K562 (cell line): ENCODE data around the gene MGST3. TPM values are rescaled to one million over a fixed set of nuclear protein-coding genes. Genes with fewer than 3 reads are reported as not detected.

Experiments
- ATAC-seq: fragments of 200-7000 bp; cut with Tn5 transposase; 3 replicates; pipeline ENCODE4 v1.9.1; 2020; ENCODE audit warnings: moderate library complexity
- BruUV-seq: library from RNA; stranded (reverse); fragments of 400-500 nt; replicated peaks from 2 replicates; lab custom pipeline; 2021; lab: Mats Ljungman, UMichigan
- CTCF ChIA-PET: fragments of 300-600 bp; formaldehyde crosslinking; extraction: SDS; loops from one replicate; lab custom pipeline; 2021; ENCODE audit warnings: low intra/inter-chr PET ratio; lab: Yijun Ruan, JAX
- POLR2A ChIA-PET: fragments of 300-600, 350-650 bp; sonication (Branson Sonifier 250); formaldehyde crosslinking; extraction: SDS; loops from one replicate; lab custom pipeline; 2021; ENCODE audit warnings: antibody characterized with exemption, inconsistent platforms; lab: Yijun Ruan, JAX
- DNase-seq, 4 experiments: peaks; one replicate each; pipeline versions ENCODE4 v3.0.0 to v3.0.0-alpha.2; 2011 to 2018; ENCODE audit warnings: low spot score in 3 of 4, mixed read lengths in 3 of 4; ENCODE audit errors: extremely low read depth in 1 of 4
- FAIRE-seq: peaks from 2 replicates; lab custom pipeline; 2011; peaks lifted over from hg19 to GRCh38; lab: Jason Lieb, UNC
- H2AFZ ChIP-seq: 2 replicates; pipeline ENCODE4 v1.6.0; 2011; ENCODE audit warnings: low read depth, low read length, control low read depth, inconsistent platforms
- H3K27ac ChIP-seq: fragments of 200-600 bp; 3 replicates; pipeline ENCODE4 v1.8.0; 2011; ENCODE audit warnings: low read depth, mild to moderate bottlenecking, control low read depth, inconsistent platforms, low read length, moderate library complexity, mixed read lengths; ENCODE audit errors: extremely low read depth
- H3K27me3 ChIP-seq, 2 experiments: fragments of 300-600 bp in 1 of 2; 2 replicates in 1 of 2; 3 replicates in 1 of 2; pipeline versions ENCODE4 v1.6.0 to v1.8.0; 2011; ENCODE audit warnings: inconsistent platforms in 2 of 2, low read length in 2 of 2, mild to moderate bottlenecking in 1 of 2, mixed read lengths in 1 of 2, moderate library complexity in 1 of 2; ENCODE audit not compliant: control insufficient read depth in 2 of 2, insufficient read depth in 2 of 2
- H3K36me3 ChIP-seq: fragments of 300-600 bp; 3 replicates; pipeline ENCODE4 v1.8.0; 2011; ENCODE audit warnings: mild to moderate bottlenecking, low read length, inconsistent platforms; ENCODE audit not compliant: control insufficient read depth, insufficient read depth
- H3K4me1 ChIP-seq, 2 experiments: fragments of 200-600 bp in 1 of 2; replicated peaks in 1 of 2; 2 replicates in 1 of 2; 3 replicates in 1 of 2; pipeline versions ENCODE4 v1.5.1 to v1.8.0; 2011; ENCODE audit warnings: inconsistent platforms in 2 of 2, low read length in 2 of 2, mild to moderate bottlenecking in 1 of 2, mixed read lengths in 1 of 2, moderate library complexity in 1 of 2; ENCODE audit not compliant: control insufficient read depth in 2 of 2, insufficient read depth in 2 of 2
- H3K4me2 ChIP-seq: 2 replicates; pipeline ENCODE4 v1.6.1; 2011; ENCODE audit warnings: low read length, control low read depth, inconsistent platforms, mixed read lengths; ENCODE audit not compliant: insufficient read depth
- H3K4me3 ChIP-seq: fragments of 200-600 bp; sonication (generic), shearing (Covaris generic); 2 replicates; pipeline ENCODE4 v1.5.1; 2016; ENCODE audit warnings: control low read depth, inconsistent platforms
- H3K79me2 ChIP-seq: fragments of 200-600 bp; 3 replicates; pipeline ENCODE4 v1.8.0; 2011; ENCODE audit warnings: low read length, inconsistent platforms; ENCODE audit not compliant: control insufficient read depth, insufficient read depth
- H3K9ac ChIP-seq, 2 experiments: 2 replicates each; pipeline versions ENCODE4 v1.6.0 to v1.6.1; 2011; ENCODE audit warnings: low read depth in 2 of 2, low read length in 2 of 2, control low read depth in 1 of 2, inconsistent platforms in 1 of 2, mild to moderate bottlenecking in 1 of 2, mixed read lengths in 1 of 2; ENCODE audit not compliant: insufficient read depth in 1 of 2
- H3K9me1 ChIP-seq: one replicate; pipeline ENCODE4 v1.6.0; 2011; ENCODE audit warnings: inconsistent platforms, mild to moderate bottlenecking, low read length, moderate library complexity; ENCODE audit not compliant: control insufficient read depth, insufficient read depth
- H3K9me3 ChIP-seq: replicated peaks from 2 replicates; pipeline ENCODE4 v1.5.1; 2011; ENCODE audit warnings: low read depth, low read length, inconsistent platforms; ENCODE audit not compliant: control insufficient read depth, insufficient read depth
- H4K20me1 ChIP-seq: replicated peaks from 2 replicates; pipeline ENCODE4 v1.6.1; 2011; ENCODE audit warnings: low read length, inconsistent platforms, mixed read lengths; ENCODE audit not compliant: control insufficient read depth, insufficient read depth
- ARID1B ChIP-seq: fragments of 450-650 bp; IDR thresholded peaks from 2 replicates; pipeline ENCODE4 v1.6.1; 2016; ENCODE audit warnings: antibody characterized with exemption, mild to moderate bottlenecking, inconsistent platforms
- DDX20 ChIP-seq: fragments of 450-650 bp; IDR thresholded peaks from 2 replicates; pipeline ENCODE4 v1.6.1; 2016; ENCODE audit warnings: missing genetic modification characterization, low read depth, mild to moderate bottlenecking, missing compliant biosample characterization, moderate library complexity
- NR4A1 ChIP-seq, 2 experiments: fragments of 250-450 bp in 1 of 2; fragments of 450-650 bp in 1 of 2; sonication (Bioruptor Pico) in 1 of 2; IDR thresholded peaks; 2 replicates each; pipeline versions ENCODE4 v1.4.0 to v1.6.1; 2016 to 2020; ENCODE audit warnings: mild to moderate bottlenecking in 2 of 2, missing compliant biosample characterization in 1 of 2, missing genetic modification characterization in 1 of 2, moderate library complexity in 1 of 2
- RCOR1 ChIP-seq, 2 experiments: IDR thresholded peaks; 2 replicates each; pipeline ENCODE4 v1.6.1; 2012; ENCODE audit warnings: low read depth in 2 of 2, low read length in 2 of 2, borderline replicate concordance in 1 of 2, improper control_type of control experiment in 1 of 2
- SMAD4 ChIP-seq: fragments of 250-450 bp; sonication (Bioruptor Pico); conservative IDR thresholded peaks from 2 replicates; pipeline ENCODE4 v1.8.0; 2021; ENCODE audit warnings: inconsistent platforms, mild to moderate bottlenecking, moderate library complexity
- ZNF23 ChIP-seq: fragments of 250-450 bp; sonication (Bioruptor Pico); IDR thresholded peaks from 2 replicates; pipeline ENCODE4 v1.4.0; 2020; ENCODE audit warnings: mild to moderate bottlenecking
- WGBS: fragments of 100-300 bp; shearing (Covaris generic); methylation state at CpG from one replicate; pipeline ENCODE4 v1.1.6; 2016; ENCODE audit warnings: low coverage, mixed read lengths; ENCODE audit not compliant: insufficient coverage; ENCODE audit errors: missing lambda C conversion rate; 5-methylcytosine and 5-hydroxymethylcytosine counted together
- in situ Hi-C: fragments of 300-500 bp; cut with MboI; formaldehyde crosslinking; loops from 4 replicates; pipeline ENCODE4 v1.15.0; 2018; ENCODE audit warnings: inconsistent platforms, mixed read lengths
- intact Hi-C: fragments of 100-400 bp; cut with micrococcal nuclease; formaldehyde crosslinking; loops from 2 replicates; pipeline ENCODE4 v1.14.2; 2022
- polyA plus RNA-seq, 8 experiments: library from polyadenylated mRNA; depleted of rRNA in 4 of 8; stranded (reverse) in 5 of 8; unstranded in 3 of 8; fragments of >200 nt; fragmentation: Nextera tagmentation in 2 of 8; fragmentation: Illumina TruSeq in 1 of 8; extraction: Ambion mirVana in 2 of 8; extraction: Trizol in 1 of 8; gene quantifications; 2 replicates each; pipeline versions ENCODE4 v1.2.1 to v1.2.3, GENCODE V29; 2011 to 2014; ENCODE audit warnings: inconsistent platforms in 1 of 8, missing spikeins in 1 of 8
- total RNA-seq, 7 experiments: library from RNA; depleted of rRNA in 6 of 7; stranded (reverse); fragments of >200 nt in 6 of 7; fragmentation: Illumina TruSeq in 2 of 7; extraction: Trizol in 2 of 7; gene quantifications; 2 replicates each; pipeline versions ENCODE4 v1.2.1 to v1.2.3, GENCODE V29; 2011 to 2021; ENCODE audit warnings: low replicate concordance in 1 of 7
- TF ChIP-seq, protein P1 (sequence below): fragments of 200-800 bp; sonication (Bioruptor generic); IDR thresholded peaks from 2 replicates; pipeline ENCODE4 v1.6.1; 2016; ENCODE audit warnings: missing genetic modification characterization, missing compliant biosample characterization

The MGST3 gene
- total and polyA plus RNA-seq, 9 of the 15 experiments (the other 6 are each of a cell fraction or from before 2014, with no cell fraction given) = 70.7 to 287 (median 105) TPM

DNA sequence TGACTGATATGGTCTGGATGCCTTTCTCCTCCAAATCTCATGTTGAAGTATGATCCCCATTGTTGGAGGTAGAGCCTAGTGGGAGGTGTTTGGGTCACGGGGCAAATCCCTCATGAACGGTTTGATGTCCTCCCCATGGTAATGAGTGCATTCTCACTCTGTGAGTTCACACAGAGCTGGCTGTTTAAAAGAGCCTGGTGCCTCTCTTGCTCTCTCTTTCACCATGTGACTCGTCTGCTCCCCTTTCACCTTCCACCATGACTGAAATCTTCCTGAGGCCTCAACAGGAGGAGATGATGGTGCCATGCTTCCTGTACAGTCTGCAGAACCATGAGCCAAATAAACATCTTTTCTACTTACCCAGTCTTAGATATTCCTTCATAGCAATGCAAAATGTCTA, 37.1 kb downstream of the MGST3 start:
- CTCF ChIA-PET = no interaction called here
- no peak for ATAC-seq
- H3K36me3 ChIP-seq = peaks cover 71% of the 10 kb centered on the region

More for the DNA sequence above, 37.1 kb downstream of the MGST3 start:
- no peaks in the 10 kb centered on the region for H3K4me1 ChIP-seq
- H3K4me3 ChIP-seq = no peak overlapping the region
- no peaks in the 10 kb centered on the region for H3K27me3 ChIP-seq
- in situ Hi-C loops (no loop called here), intact Hi-C loops (no loop called here)
- no peak overlapping the region for H2AFZ ChIP-seq
- H4K20me1 ChIP-seq = no peaks in the 10 kb centered on the region
- no peak for TF ChIP-seq ARID1B
- TF ChIP-seq SMAD4 = no peak
- TF ChIP-seq DDX20 = no peak
- no peak for TF ChIP-seq NR4A1 (CRISPR knock-in tag; IDR thresholded peaks at IDR 0.05)
- TF ChIP-seq NR4A1 (tag; IDR thresholded peaks at IDR 0.05) = no peak
- TF ChIP-seq, protein P1, sequence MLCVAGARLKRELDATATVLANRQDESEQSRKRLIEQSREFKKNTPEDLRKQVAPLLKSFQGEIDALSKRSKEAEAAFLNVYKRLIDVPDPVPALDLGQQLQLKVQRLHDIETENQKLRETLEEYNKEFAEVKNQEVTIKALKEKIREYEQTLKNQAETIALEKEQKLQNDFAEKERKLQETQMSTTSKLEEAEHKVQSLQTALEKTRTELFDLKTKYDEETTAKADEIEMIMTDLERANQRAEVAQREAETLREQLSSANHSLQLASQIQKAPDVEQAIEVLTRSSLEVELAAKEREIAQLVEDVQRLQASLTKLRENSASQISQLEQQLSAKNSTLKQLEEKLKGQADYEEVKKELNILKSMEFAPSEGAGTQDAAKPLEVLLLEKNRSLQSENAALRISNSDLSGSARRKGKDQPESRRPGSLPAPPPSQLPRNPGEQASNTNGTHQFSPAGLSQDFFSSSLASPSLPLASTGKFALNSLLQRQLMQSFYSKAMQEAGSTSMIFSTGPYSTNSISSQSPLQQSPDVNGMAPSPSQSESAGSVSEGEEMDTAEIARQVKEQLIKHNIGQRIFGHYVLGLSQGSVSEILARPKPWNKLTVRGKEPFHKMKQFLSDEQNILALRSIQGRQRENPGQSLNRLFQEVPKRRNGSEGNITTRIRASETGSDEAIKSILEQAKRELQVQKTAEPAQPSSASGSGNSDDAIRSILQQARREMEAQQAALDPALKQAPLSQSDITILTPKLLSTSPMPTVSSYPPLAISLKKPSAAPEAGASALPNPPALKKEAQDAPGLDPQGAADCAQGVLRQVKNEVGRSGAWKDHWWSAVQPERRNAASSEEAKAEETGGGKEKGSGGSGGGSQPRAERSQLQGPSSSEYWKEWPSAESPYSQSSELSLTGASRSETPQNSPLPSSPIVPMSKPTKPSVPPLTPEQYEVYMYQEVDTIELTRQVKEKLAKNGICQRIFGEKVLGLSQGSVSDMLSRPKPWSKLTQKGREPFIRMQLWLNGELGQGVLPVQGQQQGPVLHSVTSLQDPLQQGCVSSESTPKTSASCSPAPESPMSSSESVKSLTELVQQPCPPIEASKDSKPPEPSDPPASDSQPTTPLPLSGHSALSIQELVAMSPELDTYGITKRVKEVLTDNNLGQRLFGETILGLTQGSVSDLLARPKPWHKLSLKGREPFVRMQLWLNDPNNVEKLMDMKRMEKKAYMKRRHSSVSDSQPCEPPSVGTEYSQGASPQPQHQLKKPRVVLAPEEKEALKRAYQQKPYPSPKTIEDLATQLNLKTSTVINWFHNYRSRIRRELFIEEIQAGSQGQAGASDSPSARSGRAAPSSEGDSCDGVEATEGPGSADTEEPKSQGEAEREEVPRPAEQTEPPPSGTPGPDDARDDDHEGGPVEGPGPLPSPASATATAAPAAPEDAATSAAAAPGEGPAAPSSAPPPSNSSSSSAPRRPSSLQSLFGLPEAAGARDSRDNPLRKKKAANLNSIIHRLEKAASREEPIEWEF = no peak
- no peak for TF ChIP-seq RCOR1 (IDR thresholded peaks at IDR 0.05; ENCODE audit: borderline replicate concordance in 1 of 2, low read depth in 2 of 2, low read length in 2 of 2)
- no peak for TF ChIP-seq ZNF23 (CRISPR knock-in tag)
- 84% methylated on average over 3 of the region's 3 CpGs for WGBS
- H3K9ac ChIP-seq = no peak overlapping the region
- no peak for FAIRE-seq
- no peaks in the 10 kb centered on the region for H3K79me2 ChIP-seq
- no peaks in the 10 kb centered on the region for H3K9me3 ChIP-seq
- no peak overlapping the region for H3K27ac ChIP-seq
- H3K4me2 ChIP-seq = no peak overlapping the region
- no peak for DNase-seq
- POLR2A ChIA-PET = interaction anchor here (0.7 to 2.3 kb wide), 3 partner anchors 10 to 164 kb away, joined by 3 to 10 read pairs (median 3); no protein-coding TSS in a partner anchor
- H3K9me1 ChIP-seq = no peaks in the 10 kb centered on the region
- BruUV-seq = no TSS peak
